Activated CD4-positive, alpha-beta T cell treated with anti-CD3 and anti-CD28 coated beads, Interleukin-2, amount 50 U/mL, for 4 hours (primary cell): ENCODE data around the gene RB1.

Source experiments
- DNase-seq, 2 experiments: peaks; one replicate each; pipeline ENCODE4 v3.0.0-alpha.2; 2020

Gene RB1

GRCh38 chr13:48303359-48304142, at the start of gene RB1:
TSS of gene RB1 (plus strand) at chr13:48303751. CDS start at chr13:48303913, 162 bp downstream.
- DNase-seq = peak; percentile 81 to 84

- DNase-seq = no peak
Measured at GRCh38 chr13:48253849-48254248, 49.7 kb upstream of the RB1 start.

- DNase-seq = no peak
Measured at GRCh38 chr13:48255090-48255489, 48.5 kb upstream of the RB1 start.

GRCh38 chr13:48255954-48256353, 47.6 kb upstream of the RB1 start:
- no peak for DNase-seq

GRCh38 chr13:48258002-48258401, 45.5 kb upstream of the RB1 start:
- no peak for DNase-seq

- no peak for DNase-seq
Measured at GRCh38 chr13:48258430-48258829, 45.1 kb upstream of the RB1 start.

GRCh38 chr13:48260970-48261369, 42.6 kb upstream of the RB1 start:
- DNase-seq = no peak

GRCh38 chr13:48263196-48263595, 40.4 kb upstream of the RB1 start:
- no peak for DNase-seq

- DNase-seq = no peak
Measured at GRCh38 chr13:48264058-48264457, 39.5 kb upstream of the RB1 start.

GRCh38 chr13:48265217-48265815, 38.2 kb upstream of the RB1 start:
- peak in 1 of 2 experiments; percentile 13 for DNase-seq

GRCh38 chr13:48266150-48266549, 37.4 kb upstream of the RB1 start:
- no peak for DNase-seq

- DNase-seq = no peak
Measured at GRCh38 chr13:48266701-48267639, 36.6 kb upstream of the RB1 start.

GRCh38 chr13:48268019-48268418, 35.5 kb upstream of the RB1 start:
- DNase-seq = no peak

GRCh38 chr13:48273346-48273745, 30.2 kb upstream of the RB1 start:
- DNase-seq = no peak

GRCh38 chr13:48275507-48275906, 28.0 kb upstream of the RB1 start:
- DNase-seq = no peak

GRCh38 chr13:48278806-48279205, 24.7 kb upstream of the RB1 start:
- DNase-seq = no peak

GRCh38 chr13:48281556-48281955, 22.0 kb upstream of the RB1 start:
- DNase-seq = no peak

- no peak for DNase-seq
Measured at GRCh38 chr13:48291730-48292129, 11.8 kb upstream of the RB1 start.

- no peak for DNase-seq
Measured at GRCh38 chr13:48292650-48293049, 10.9 kb upstream of the RB1 start.

GRCh38 chr13:48294653-48295052, 8.9 kb upstream of the RB1 start:
- no peak for DNase-seq

- DNase-seq = no peak
Measured at GRCh38 chr13:48295271-48295670, 8.3 kb upstream of the RB1 start.

GRCh38 chr13:48296528-48296927, 7.0 kb upstream of the RB1 start:
- DNase-seq = no peak

GRCh38 chr13:48297131-48297786, 6.3 kb upstream of the RB1 start:
- no peak for DNase-seq
